Measurements from ENCODE around the gene PTPRG.

DNA sequence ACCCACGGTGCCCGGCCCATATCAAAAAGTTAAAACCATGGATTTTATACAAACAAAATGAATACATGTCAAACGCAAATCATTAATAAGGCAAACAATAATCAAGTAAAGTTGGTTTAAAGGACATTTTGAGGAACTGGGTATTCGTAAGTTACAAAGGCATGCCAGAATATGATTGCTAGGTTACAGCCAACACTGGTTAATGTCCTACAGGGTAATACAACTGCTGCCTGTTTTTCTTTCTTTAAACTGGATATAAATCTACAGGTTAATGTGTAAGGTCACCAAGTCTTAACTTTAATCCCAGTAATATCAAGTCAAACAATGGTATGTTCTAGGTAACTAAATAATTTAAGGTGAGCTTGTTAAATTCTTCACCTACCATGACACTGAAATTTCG, 166.1 kb downstream of the PTPRG start:
- TF ChIP-seq, protein P1, sequence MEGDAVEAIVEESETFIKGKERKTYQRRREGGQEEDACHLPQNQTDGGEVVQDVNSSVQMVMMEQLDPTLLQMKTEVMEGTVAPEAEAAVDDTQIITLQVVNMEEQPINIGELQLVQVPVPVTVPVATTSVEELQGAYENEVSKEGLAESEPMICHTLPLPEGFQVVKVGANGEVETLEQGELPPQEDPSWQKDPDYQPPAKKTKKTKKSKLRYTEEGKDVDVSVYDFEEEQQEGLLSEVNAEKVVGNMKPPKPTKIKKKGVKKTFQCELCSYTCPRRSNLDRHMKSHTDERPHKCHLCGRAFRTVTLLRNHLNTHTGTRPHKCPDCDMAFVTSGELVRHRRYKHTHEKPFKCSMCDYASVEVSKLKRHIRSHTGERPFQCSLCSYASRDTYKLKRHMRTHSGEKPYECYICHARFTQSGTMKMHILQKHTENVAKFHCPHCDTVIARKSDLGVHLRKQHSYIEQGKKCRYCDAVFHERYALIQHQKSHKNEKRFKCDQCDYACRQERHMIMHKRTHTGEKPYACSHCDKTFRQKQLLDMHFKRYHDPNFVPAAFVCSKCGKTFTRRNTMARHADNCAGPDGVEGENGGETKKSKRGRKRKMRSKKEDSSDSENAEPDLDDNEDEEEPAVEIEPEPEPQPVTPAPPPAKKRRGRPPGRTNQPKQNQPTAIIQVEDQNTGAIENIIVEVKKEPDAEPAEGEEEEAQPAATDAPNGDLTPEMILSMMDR (IDR thresholded peaks at IDR 0.05), result no peak
- TF ChIP-seq POLR2A (IDR thresholded peaks at IDR 0.05), result no peak
